ENCODE data around the gene SNX2. TPM values are rescaled to one million over a fixed set of nuclear protein-coding genes. Genes with fewer than 3 reads are reported as not detected.

The SNX2 gene
- total RNA-seq, 6 experiments from 2014 or later: 26.7 to 42.0 (median 34.2) TPM

- 77% methylated on average over 2 of the region's 2 CpGs for WGBS (ENCODE audit: insufficient coverage, low coverage, low lambda C conversion rate, missing lambda C conversion rate)
- Histone ChIP-seq H3K9me3 (no peaks in the 10 kb centered on the region), H3K36me3 (peaks cover 3 to 38% (median 7%) of the 10 kb centered on the region in 4 donors), H3K27ac (no peak overlapping the region), H3K27me3 (no peaks in the 10 kb centered on the region), H3K4me3 (no peak overlapping the region), H3K4me1 (no peaks in the 10 kb centered on the region)
- intact Hi-C loops (cut with DNase I): no loop called here
- no peak for DNase-seq
- TF ChIP-seq POLR2A (IDR thresholded peaks at IDR 0.05): no peak
- no peak for TF ChIP-seq CTCF (IDR thresholded peaks at IDR 0.05)
- ATAC-seq: no peak
These were observed 35.5 kb downstream of the SNX2 start for GRCh38 chr5:122810405-122810804.

- no peak for DNase-seq
- H3K27me3 ChIP-seq: no peaks in the 10 kb centered on the region
- no peak overlapping the region for H3K27ac ChIP-seq
- H3K9me3 ChIP-seq: no peaks in the 10 kb centered on the region
- no peak for ATAC-seq
- intact Hi-C loops (cut with DNase I): no loop called here
- no peak for TF ChIP-seq POLR2A (IDR thresholded peaks at IDR 0.05)
- TF ChIP-seq CTCF (IDR thresholded peaks at IDR 0.05): no peak
- H3K36me3 ChIP-seq: peaks cover 0 to 21% (median 0%) of the 10 kb centered on the region in 4 donors
- H3K4me3 ChIP-seq: no peak overlapping the region
- 83% methylated on average over 3 of the region's 3 CpGs for WGBS (ENCODE audit: insufficient coverage, low coverage, low lambda C conversion rate, missing lambda C conversion rate)
- no peaks in the 10 kb centered on the region for H3K4me1 ChIP-seq
These were observed 40.4 kb downstream of the SNX2 start for GRCh38 chr5:122815218-122815767.

GRCh38 chr5:122816756-122817155, 41.9 kb downstream of the SNX2 start:
- H3K9me3 ChIP-seq: no peaks in the 10 kb centered on the region
- H3K36me3 ChIP-seq: peaks cover 0 to 21% (median under 1%) of the 10 kb centered on the region in 4 donors
- TF ChIP-seq POLR2A (IDR thresholded peaks at IDR 0.05) (no peak), CTCF (IDR thresholded peaks at IDR 0.05) (no peak)
- no peaks in the 10 kb centered on the region for H3K27me3 ChIP-seq
- no peak for DNase-seq
- WGBS (ENCODE audit: insufficient coverage, low coverage, low lambda C conversion rate, missing lambda C conversion rate): 91% methylated on average over 5 of the region's 5 CpGs
- intact Hi-C loops (cut with DNase I): no loop called here
- ATAC-seq: no peak
- no peak overlapping the region for H3K4me3 ChIP-seq
- no peak overlapping the region for H3K27ac ChIP-seq
- no peaks in the 10 kb centered on the region for H3K4me1 ChIP-seq

GRCh38 chr5:122831984-122832383, 57.1 kb downstream of the SNX2 start:
- intact Hi-C loops (cut with DNase I): no loop called here
- no peak for TF ChIP-seq CTCF (IDR thresholded peaks at IDR 0.05)
- TF ChIP-seq POLR2A (IDR thresholded peaks at IDR 0.05): no peak
- ATAC-seq (peak in 3 of 4 donors; percentile 35 to 71 (median 50)), DNase-seq (no peak)
- H3K4me3 ChIP-seq: no peak overlapping the region
- H3K36me3 ChIP-seq: peaks cover 0 to 24% (median 6%) of the 10 kb centered on the region in 4 donors
- H3K9me3 ChIP-seq: no peaks in the 10 kb centered on the region
- no peaks in the 10 kb centered on the region for H3K27me3 ChIP-seq
- no peak overlapping the region for H3K27ac ChIP-seq
- WGBS (ENCODE audit: insufficient coverage, low coverage, low lambda C conversion rate, missing lambda C conversion rate): 32% methylated on average over 1 of the region's 1 CpG
- H3K4me1 ChIP-seq: peaks cover 0 to 4% (median 0%) of the 10 kb centered on the region in 4 donors
